ENCODE data around the gene ADAMTSL2.

- TF ChIP-seq POLR2A (IDR thresholded peaks at IDR 0.05) (no peak), CTCF (IDR thresholded peaks at IDR 0.05) (no peak), POLR2AphosphoS5 (IDR thresholded peaks at IDR 0.05; ENCODE audit: insufficient read depth in 1 of 2, low read depth in 1 of 2) (no peak)
Measured at GRCh38 chr9:133594310-133594709, 59.8 kb downstream of the ADAMTSL2 start.

Data from vagina (tissue), 2 donors.